ENCODE data around the gene PPARG. TPM values are rescaled to one million over a fixed set of nuclear protein-coding genes. Genes with fewer than 3 reads are reported as not detected.

PPARG gene
- total and polyA plus RNA-seq, 2 of the 8 experiments (the other 6 are each of a cell fraction or from before 2014, with no cell fraction given): 0.06 TPM; not detected in 1

DNA sequence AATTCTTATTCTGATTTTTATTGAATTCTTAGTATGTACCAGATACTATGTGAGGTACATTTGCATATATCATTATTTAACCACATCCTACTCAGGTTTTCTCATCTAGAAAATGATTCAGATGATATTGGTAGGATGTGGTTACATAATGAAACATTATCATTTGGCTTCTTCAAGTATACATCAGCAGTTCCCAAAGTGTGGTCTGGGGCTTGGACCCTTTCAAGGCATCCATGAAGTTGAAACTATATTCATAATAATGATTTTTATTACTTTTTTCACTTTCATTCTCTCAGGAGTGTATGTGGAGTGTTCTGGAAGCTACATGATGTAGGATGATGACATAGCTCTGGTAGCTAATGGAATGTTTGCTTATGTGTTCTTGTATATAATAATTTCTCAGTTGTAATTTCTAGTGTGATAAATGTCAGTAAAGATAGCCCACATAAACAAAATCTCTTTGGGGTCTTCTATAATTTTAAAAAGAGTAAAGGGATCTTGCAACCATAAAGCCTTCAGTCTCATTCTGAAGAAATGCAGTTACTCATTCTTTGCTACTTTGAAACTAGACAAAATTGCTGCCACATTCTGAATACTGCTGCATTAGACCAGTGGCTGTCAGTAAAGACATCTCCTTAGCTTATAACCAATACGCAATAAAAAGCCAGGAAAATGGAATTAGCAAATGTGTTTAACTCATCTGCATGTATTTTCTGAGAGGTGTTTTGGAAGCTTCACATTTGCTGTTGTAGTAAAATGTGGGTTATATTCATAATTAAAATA lies 95.8 kb downstream of the PPARG start:
- no peak overlapping the region for H3K18ac ChIP-seq (ENCODE audit: extremely low read depth, low read length)
- H3K27ac ChIP-seq (ENCODE audit: low read depth, low read length): no peak overlapping the region
- no peak overlapping the region for H4K91ac ChIP-seq (replicated peaks; ENCODE audit: insufficient read length, low read length)
- ChIA-PET POLR2A (ENCODE audit: partially characterized antibody) (no interaction called here), CTCF (ENCODE audit: partially characterized antibody) (no interaction called here)
- H2BK15ac ChIP-seq (ENCODE audit: low read length): no peak overlapping the region
- H3K4me3 ChIP-seq (ENCODE audit: extremely low read depth in 1 of 4, insufficient read depth in 2 of 4, low read depth in 3 of 4, low read length in 4 of 4): no peak overlapping the region
- no peak overlapping the region for H2BK12ac ChIP-seq (ENCODE audit: low read depth, low read length)
- no peaks in the 10 kb centered on the region for H3K79me2 ChIP-seq (ENCODE audit: control insufficient read depth in 1 of 2, insufficient read depth in 2 of 2, low read length in 2 of 2)
- H2BK20ac ChIP-seq (ENCODE audit: low read length): no peak overlapping the region
- no peak overlapping the region for H3K9ac ChIP-seq (replicated peaks in 1 of 4; ENCODE audit: extremely low read depth in 1 of 4, low read depth in 3 of 4, low read length in 3 of 4)
- no peaks in the 10 kb centered on the region for H3K79me1 ChIP-seq (ENCODE audit: low read depth, low read length)
- TF ChIP-seq, protein P1, sequence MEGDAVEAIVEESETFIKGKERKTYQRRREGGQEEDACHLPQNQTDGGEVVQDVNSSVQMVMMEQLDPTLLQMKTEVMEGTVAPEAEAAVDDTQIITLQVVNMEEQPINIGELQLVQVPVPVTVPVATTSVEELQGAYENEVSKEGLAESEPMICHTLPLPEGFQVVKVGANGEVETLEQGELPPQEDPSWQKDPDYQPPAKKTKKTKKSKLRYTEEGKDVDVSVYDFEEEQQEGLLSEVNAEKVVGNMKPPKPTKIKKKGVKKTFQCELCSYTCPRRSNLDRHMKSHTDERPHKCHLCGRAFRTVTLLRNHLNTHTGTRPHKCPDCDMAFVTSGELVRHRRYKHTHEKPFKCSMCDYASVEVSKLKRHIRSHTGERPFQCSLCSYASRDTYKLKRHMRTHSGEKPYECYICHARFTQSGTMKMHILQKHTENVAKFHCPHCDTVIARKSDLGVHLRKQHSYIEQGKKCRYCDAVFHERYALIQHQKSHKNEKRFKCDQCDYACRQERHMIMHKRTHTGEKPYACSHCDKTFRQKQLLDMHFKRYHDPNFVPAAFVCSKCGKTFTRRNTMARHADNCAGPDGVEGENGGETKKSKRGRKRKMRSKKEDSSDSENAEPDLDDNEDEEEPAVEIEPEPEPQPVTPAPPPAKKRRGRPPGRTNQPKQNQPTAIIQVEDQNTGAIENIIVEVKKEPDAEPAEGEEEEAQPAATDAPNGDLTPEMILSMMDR (IDR thresholded peaks at IDR 0.05; ENCODE audit: control extremely low read depth in 1 of 3, insufficient read depth in 1 of 3, low read depth in 1 of 3, low read length in 3 of 3): no peak
- TF ChIP-seq KDM4A (IDR thresholded peaks at IDR 0.05; ENCODE audit: low read depth, low read length, severe bottlenecking) (no peak), CEBPB (IDR thresholded peaks at IDR 0.05; ENCODE audit: low read depth, low read length) (no peak)
- no peak overlapping the region for H3K14ac ChIP-seq (ENCODE audit: insufficient read length)
- no peak overlapping the region for H3K56ac ChIP-seq (replicated peaks; ENCODE audit: insufficient read length, low read depth, low read length)
- H3K4me2 ChIP-seq (ENCODE audit: insufficient read depth in 1 of 2, low read depth in 2 of 2, low read length in 2 of 2): no peak overlapping the region
- H4K8ac ChIP-seq (ENCODE audit: extremely low read depth, insufficient read depth, low read length): no peak overlapping the region
- no peak overlapping the region for H4K5ac ChIP-seq (ENCODE audit: insufficient read length, low read depth, low read length)
- H3K27me3 ChIP-seq (replicated peaks in 1 of 4; ENCODE audit: control insufficient read depth in 3 of 4, extremely low read depth in 1 of 4, insufficient read depth in 3 of 4, low read length in 3 of 4): peaks cover 0 to 2% (median 0%) of the 10 kb centered on the region in 4 experiments; a peak in 1 of 7 replicates
- H3K23me2 ChIP-seq (ENCODE audit: low read depth, low read length): no peaks in the 10 kb centered on the region
- H3K9me3 ChIP-seq (ENCODE audit: insufficient read depth in 2 of 2, low read depth in 1 of 2, low read length in 1 of 2): no peaks in the 10 kb centered on the region
- no peaks in the 10 kb centered on the region for H4K20me1 ChIP-seq (replicated peaks in 1 of 2; ENCODE audit: control insufficient read depth in 1 of 2, insufficient read depth in 2 of 2, low read length in 2 of 2)
- no peak overlapping the region for H2AK5ac ChIP-seq (ENCODE audit: low read depth, low read length)
- no peak overlapping the region for H3K4ac ChIP-seq (replicated peaks; ENCODE audit: insufficient read length, low read depth, low read length)
- 90% methylated on average over 1 of the region's 1 CpG; no CpG with 5 or more reads in 1 of the 2 experiments for WGBS, 2 experiments (ENCODE audit: extremely low coverage in 1 of 2, insufficient coverage in 1 of 2, insufficient read length in 1 of 2, insufficient replicate concordance in 2 of 2, low coverage in 1 of 2, low lambda C conversion rate in 2 of 2, missing lambda C conversion rate in 1 of 2)
- H2BK120ac ChIP-seq (replicated peaks; ENCODE audit: low read depth, low read length): no peak overlapping the region
- H2BK5ac ChIP-seq (ENCODE audit: low read depth, low read length): no peak overlapping the region
- no peaks in the 10 kb centered on the region for H3K4me1 ChIP-seq (replicated peaks in 1 of 4; ENCODE audit: control insufficient read depth in 3 of 4, insufficient read depth in 4 of 4, low read length in 3 of 4)
- DNase-seq (ENCODE audit: low read depth in 1 of 2, low spot score in 2 of 2): no peak
- no peak overlapping the region for H3K23ac ChIP-seq (ENCODE audit: insufficient read length)
- no peaks in the 10 kb centered on the region for H3K36me3 ChIP-seq (ENCODE audit: control insufficient read depth in 2 of 4, insufficient read depth in 4 of 4, low read length in 3 of 4)
- no peak for FAIRE-seq
- no peak overlapping the region for H2AFZ ChIP-seq (ENCODE audit: low read length)
